NCI-H1092 treated with DMSO at 0.1 percent for 48 hours (cell line): ENCODE data around the gene RHEB.
A peak's percentile ranks its signal among the peaks of the same experiment; 100 is the strongest.

Source experiments
- DNase-seq: peaks from one replicate; lab custom pipeline; 2025; lab: John Stamatoyannopoulos, UW

RHEB gene

GRCh38 chr7:151448261-151449252, 71.1 kb downstream of the RHEB start:
- DNase-seq, result peak; percentile 63

- DNase-seq, result no peak
Observed at GRCh38 chr7:151447901-151448260, 71.8 kb downstream of the RHEB start.

- DNase-seq, result no peak
Observed at GRCh38 chr7:151447312-151447711, 72.4 kb downstream of the RHEB start.

- no peak for DNase-seq
Observed at GRCh38 chr7:151446412-151446811, 73.3 kb downstream of the RHEB start.

- DNase-seq, result no peak
Observed at GRCh38 chr7:151444632-151445031, 75.1 kb downstream of the RHEB start.

GRCh38 chr7:151442776-151443496, 76.8 kb downstream of the RHEB start:
- no peak for DNase-seq

GRCh38 chr7:151440799-151441445, 78.8 kb downstream of the RHEB start:
- no peak for DNase-seq

GRCh38 chr7:151439855-151440798, 79.6 kb downstream of the RHEB start, which contains the start of gene CRYGN:
TSS of gene CRYGN (minus strand) at chr7:151440141. CDS start at chr7:151439917, 224 bp downstream.
- peak; percentile 6 for DNase-seq

- no peak for DNase-seq
Observed at GRCh38 chr7:151438864-151439601, 80.7 kb downstream of the RHEB start.

- no peak for DNase-seq
Observed at GRCh38 chr7:151437866-151438516, 81.7 kb downstream of the RHEB start.

GRCh38 chr7:151437159-151437553, 82.5 kb downstream of the RHEB start:
- DNase-seq, result no peak

GRCh38 chr7:151436446-151437158, 83.1 kb downstream of the RHEB start:
- no peak for DNase-seq

GRCh38 chr7:151435971-151436370, 83.7 kb downstream of the RHEB start:
- no peak for DNase-seq

GRCh38 chr7:151435103-151435916, 84.4 kb downstream of the RHEB start:
- DNase-seq, result no peak

GRCh38 chr7:151434549-151434948, 85.1 kb downstream of the RHEB start:
- DNase-seq, result no peak

GRCh38 chr7:151433721-151434400, 85.8 kb downstream of the RHEB start:
- DNase-seq, result no peak

GRCh38 chr7:151432658-151433521, 86.8 kb downstream of the RHEB start:
- DNase-seq, result no peak
